Subcutaneous abdominal adipose tissue (tissue), 5 donors: ENCODE data around the gene PCLO.

Source experiments
- H3K27ac ChIP-seq: one replicate; pipeline ENCODE4 v1.7.0; 2013; ENCODE audit warnings: low read depth, mild to moderate bottlenecking, inconsistent platforms, low read length, moderate library complexity
- H3K27me3 ChIP-seq, 5 donors: one replicate each; pipeline ENCODE4 v1.7.0; 2013; ENCODE audit warnings: low read length in 5 of 5, inconsistent platforms in 1 of 5; ENCODE audit not compliant: control insufficient read depth in 5 of 5, insufficient read depth in 4 of 5
- H3K36me3 ChIP-seq, 5 donors: one replicate each; pipeline ENCODE4 v1.7.0; 2013; ENCODE audit warnings: low read length in 5 of 5; ENCODE audit not compliant: control insufficient read depth in 5 of 5, insufficient read depth in 5 of 5
- H3K4me1 ChIP-seq, 5 donors: one replicate each; pipeline ENCODE4 v1.7.0; 2013; ENCODE audit warnings: low read length in 5 of 5, mild to moderate bottlenecking in 3 of 5, moderate library complexity in 1 of 5; ENCODE audit not compliant: control insufficient read depth in 5 of 5, insufficient read depth in 5 of 5
- H3K4me3 ChIP-seq, 5 donors: one replicate each; pipeline ENCODE4 v1.7.0; 2013; ENCODE audit warnings: low read length in 5 of 5, low read depth in 1 of 5
- H3K9ac ChIP-seq, 5 donors: one replicate each; pipeline ENCODE4 v1.7.0; 2013; ENCODE audit warnings: low read length in 5 of 5, mild to moderate bottlenecking in 4 of 5, moderate library complexity in 3 of 5
- H3K9me3 ChIP-seq, 5 donors: one replicate each; pipeline ENCODE4 v1.7.0; 2013; ENCODE audit warnings: low read length in 5 of 5; ENCODE audit not compliant: control insufficient read depth in 5 of 5
- donor health status: healthy.
- donor health status: healthy.
- donor health status: healthy.
- donor health status: healthy.
- donor health status: healthy.

Gene PCLO

DNA sequence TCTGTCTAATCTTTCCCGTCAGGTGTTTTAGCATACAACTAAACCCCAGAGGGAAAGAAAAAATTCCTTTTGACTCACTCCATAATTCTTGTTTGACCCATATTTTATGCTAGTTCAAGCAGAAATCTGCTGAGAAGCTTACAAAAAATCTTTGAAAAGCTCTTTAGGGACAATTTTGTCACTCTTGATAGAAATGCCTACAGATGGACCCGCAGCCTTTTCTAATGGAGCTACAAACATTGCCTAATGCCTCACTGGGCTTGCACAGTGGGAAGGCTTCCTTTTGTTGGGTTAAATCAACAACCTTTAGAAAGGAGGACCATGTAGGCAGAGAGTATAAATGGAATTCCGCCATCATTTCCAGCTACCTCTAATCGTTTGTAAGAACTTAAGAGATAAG lies 344.5 kb downstream of the PCLO start:
- Histone ChIP-seq H3K9me3 (no peaks in the 10 kb centered on the region), H3K27me3 (no peaks in the 10 kb centered on the region), H3K4me3 (no peak overlapping the region), H3K9ac (no peak overlapping the region), H3K4me1 (no peaks in the 10 kb centered on the region), H3K27ac (no peak overlapping the region), H3K36me3 (peaks cover 0 to 5% (median 0%) of the 10 kb centered on the region in 5 donors)

DNA sequence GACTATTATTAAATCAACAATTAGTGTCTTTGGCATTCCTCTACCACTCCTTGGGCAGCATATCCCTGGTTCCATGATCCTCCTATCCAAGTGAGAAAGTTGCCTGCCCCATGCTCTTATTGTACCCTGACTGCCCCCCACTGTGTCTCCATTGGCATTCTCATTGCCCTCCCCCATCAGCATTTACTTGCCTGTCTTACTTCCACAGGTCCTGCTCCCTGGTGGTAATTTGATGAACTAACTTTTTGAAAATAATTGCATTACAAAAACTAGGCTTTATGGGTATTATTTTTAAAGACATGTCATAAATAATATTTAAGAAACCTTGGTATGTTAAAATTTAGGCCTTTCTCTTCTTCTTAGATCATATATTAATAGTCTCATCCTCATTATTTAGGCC lies 346.4 kb downstream of the PCLO start:
- peaks cover 0 to 6% (median 0%) of the 10 kb centered on the region in 5 donors for H3K4me1 ChIP-seq
- no peaks in the 10 kb centered on the region for H3K9me3 ChIP-seq
- no peak overlapping the region for H3K27ac ChIP-seq
- no peak overlapping the region for H3K9ac ChIP-seq
- no peak overlapping the region for H3K4me3 ChIP-seq
- H3K27me3 ChIP-seq, result no peaks in the 10 kb centered on the region
- no peaks in the 10 kb centered on the region for H3K36me3 ChIP-seq

DNA sequence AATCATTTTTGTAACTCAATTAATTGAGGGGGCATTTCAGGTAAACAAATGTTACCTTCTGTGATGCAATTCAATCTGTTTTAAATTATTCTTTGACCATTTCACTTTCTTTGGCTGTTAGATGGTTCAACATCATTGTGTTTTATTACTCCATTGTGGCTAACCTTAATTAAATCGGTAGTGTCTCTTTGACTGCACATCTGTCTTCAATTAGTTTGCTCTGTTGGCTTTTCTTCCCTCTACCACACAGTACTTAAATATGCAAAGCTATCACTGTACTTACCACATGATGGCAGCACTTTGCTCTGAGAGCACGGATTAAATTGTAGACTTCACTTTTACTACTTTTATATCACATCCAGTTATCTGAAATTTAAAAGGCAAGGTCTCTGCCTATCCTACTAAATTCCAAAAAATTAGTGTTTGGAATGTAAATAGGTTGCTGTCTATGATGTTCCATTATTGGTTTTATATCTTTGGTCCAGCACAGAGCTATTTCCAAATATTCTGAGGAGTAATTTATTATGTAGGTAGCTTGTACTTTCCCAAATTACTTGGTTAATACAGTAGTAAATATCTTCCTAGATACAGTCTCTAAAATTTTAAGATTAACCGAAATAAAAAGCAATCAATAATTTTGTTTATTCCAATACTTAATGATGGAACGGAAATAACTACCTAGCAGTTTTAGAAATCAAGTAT lies 352.0 kb downstream of the PCLO start:
- Histone ChIP-seq H3K9ac (no peak overlapping the region), H3K9me3 (no peaks in the 10 kb centered on the region), H3K27me3 (no peaks in the 10 kb centered on the region), H3K4me3 (no peak overlapping the region), H3K36me3 (no peaks in the 10 kb centered on the region), H3K4me1 (peaks cover 0 to 6% (median 0%) of the 10 kb centered on the region in 5 donors), H3K27ac (no peak overlapping the region)

DNA sequence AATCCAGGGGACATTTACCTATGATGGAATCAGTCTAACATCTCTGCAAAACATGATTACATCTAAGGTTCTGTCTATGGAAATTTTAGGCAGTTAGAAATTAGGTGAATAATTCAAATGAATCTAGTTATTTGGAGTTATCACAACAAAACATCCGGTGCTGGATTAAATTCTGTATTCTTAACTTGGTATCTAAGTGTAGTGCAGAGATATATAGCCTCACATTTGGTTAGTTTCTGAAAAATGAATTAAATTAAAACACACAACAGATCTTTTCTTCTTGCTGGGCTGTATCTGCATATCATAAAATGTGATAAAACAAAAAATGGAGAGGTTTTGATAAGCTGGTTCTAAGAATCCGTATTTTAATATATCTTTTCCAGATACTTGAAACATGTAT lies 354.1 kb downstream of the PCLO start:
- Histone ChIP-seq H3K9ac (no peak overlapping the region), H3K27me3 (no peaks in the 10 kb centered on the region), H3K4me3 (no peak overlapping the region), H3K4me1 (peaks cover 0 to 6% (median 0%) of the 10 kb centered on the region in 5 donors), H3K36me3 (no peaks in the 10 kb centered on the region), H3K9me3 (no peaks in the 10 kb centered on the region), H3K27ac (no peak overlapping the region)

DNA sequence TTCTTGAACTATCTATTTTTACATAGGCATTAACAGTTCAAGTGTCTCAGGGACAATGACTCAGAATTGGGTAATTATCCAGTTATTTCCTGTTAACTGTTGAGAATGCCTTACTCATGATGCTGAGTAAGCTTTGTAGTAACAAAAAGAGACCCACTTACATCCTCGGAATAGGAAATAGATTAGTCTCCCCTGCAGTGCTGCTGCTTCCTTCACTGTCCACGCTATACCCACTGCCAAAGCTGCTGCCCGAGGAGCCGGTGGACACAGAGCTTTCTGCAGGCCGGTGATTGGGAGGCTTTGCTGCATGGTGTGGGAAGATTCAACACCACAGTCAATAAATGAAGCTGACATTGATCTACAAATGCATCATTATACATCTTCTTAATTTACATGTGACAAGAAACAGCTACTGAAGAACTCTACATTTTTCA lies 357.1 kb downstream of the PCLO start:
- no peak overlapping the region for H3K27ac ChIP-seq
- H3K4me3 ChIP-seq, result no peak overlapping the region
- no peaks in the 10 kb centered on the region for H3K9me3 ChIP-seq
- H3K27me3 ChIP-seq, result no peaks in the 10 kb centered on the region
- no peaks in the 10 kb centered on the region for H3K36me3 ChIP-seq
- no peak overlapping the region for H3K9ac ChIP-seq
- no peaks in the 10 kb centered on the region for H3K4me1 ChIP-seq

DNA sequence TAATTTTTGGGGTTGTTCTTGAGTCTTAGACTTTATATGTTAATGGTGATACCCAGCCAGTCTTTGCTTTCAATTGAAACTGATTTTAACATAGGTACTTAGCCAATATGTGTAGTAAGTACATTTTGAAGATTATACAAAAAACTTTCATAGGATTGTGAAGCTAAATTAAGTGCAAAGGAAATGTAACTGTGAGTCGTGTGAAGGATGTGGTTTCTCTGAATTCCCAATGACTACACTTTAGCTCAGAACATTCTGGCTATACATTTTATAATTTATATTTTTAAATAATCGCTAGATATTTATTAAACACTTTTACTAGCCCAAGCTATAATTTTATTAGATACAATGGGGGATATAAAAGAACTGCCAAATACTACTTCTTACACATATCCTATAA lies 359.3 kb downstream of the PCLO start:
- Histone ChIP-seq H3K4me1 (no peaks in the 10 kb centered on the region), H3K9me3 (no peaks in the 10 kb centered on the region), H3K36me3 (no peaks in the 10 kb centered on the region)

DNA sequence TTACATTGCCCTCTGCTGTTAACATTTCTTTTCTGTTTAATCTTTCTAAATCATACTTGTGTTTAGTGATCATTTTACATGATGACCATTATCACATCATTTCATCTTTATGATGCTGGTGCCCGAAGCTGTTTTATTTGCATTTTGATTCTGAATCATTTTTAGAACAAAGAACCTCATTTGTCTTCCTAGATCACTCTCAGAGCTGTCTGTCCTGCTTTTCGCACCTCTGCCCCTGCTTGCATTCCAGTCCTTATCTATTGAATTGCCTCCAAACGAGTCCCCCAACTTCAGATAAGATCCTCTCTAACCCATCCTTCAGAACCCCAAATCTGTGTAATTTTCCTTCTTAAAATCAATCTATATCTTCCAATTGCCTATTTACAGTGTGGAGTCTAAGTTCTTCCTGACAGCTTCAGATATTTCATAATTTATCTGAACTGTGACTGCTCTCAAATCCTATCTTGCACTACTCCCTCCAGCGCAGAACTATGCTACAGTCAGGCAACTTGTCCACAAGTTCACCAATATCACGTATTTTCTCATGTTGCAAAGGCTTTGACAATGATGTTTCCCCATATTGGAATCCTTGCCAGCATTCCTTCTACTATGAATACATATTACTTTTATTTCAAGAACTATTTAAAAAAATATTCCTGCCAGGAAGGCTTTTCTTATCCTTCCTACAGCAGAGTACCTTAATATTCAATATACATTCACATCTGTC lies 372.6 kb downstream of the PCLO start:
- H3K9ac ChIP-seq, result no peak overlapping the region
- no peaks in the 10 kb centered on the region for H3K27me3 ChIP-seq
- H3K27ac ChIP-seq, result no peak overlapping the region

More for the DNA sequence above, 359.3 kb downstream of the PCLO start:
- no peak overlapping the region for H3K9ac ChIP-seq
- H3K27me3 ChIP-seq, result no peaks in the 10 kb centered on the region
- H3K4me3 ChIP-seq, result no peak overlapping the region
- no peak overlapping the region for H3K27ac ChIP-seq

DNA sequence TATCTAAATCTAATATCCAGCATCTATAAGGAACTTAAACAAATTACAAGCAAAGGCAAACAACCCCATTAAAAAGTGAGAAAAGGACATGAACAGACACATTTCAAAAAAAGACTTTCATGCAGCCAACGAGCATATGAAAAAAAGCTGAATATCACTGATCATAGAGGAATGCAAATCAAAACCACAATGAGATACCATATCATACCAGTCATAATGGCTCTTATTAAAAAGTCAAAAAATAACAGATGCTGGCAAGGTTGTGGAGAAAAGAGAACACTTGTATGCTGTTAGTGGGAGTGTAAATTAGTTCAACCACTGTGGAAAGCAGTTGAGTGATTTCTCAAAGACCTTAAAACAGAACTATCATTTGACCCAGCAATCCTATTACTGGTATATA lies 384.7 kb downstream of the PCLO start:
- Histone ChIP-seq H3K4me1 (no peaks in the 10 kb centered on the region), H3K36me3 (no peaks in the 10 kb centered on the region), H3K27ac (no peak overlapping the region), H3K4me3 (no peak overlapping the region), H3K27me3 (no peaks in the 10 kb centered on the region), H3K9ac (no peak overlapping the region), H3K9me3 (no peaks in the 10 kb centered on the region)

More for the DNA sequence above, 372.6 kb downstream of the PCLO start:
- Histone ChIP-seq H3K4me3 (no peak overlapping the region), H3K9me3 (no peaks in the 10 kb centered on the region), H3K4me1 (no peaks in the 10 kb centered on the region), H3K36me3 (no peaks in the 10 kb centered on the region)

DNA sequence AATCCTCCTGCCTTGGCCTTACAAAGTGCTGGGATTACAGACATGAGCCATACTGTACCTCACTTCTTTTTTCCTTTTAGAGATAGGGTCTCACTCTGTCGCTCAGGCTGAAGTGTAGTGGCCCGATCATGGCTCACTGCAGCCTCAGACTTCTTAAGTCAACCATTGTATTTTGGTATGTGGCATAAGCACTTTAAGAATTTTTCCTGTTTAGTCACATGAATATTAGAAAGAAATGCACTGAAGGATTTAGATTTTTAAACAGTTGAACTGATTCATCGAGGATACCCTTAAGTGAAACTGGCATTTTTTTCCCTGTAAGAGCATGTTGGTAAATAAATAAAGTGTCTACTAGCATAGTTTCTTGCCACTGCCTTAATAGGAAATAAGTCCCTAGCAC lies 399.8 kb downstream of the PCLO start:
- Histone ChIP-seq H3K36me3 (no peaks in the 10 kb centered on the region), H3K4me3 (no peak overlapping the region), H3K4me1 (no peaks in the 10 kb centered on the region), H3K9ac (no peak overlapping the region), H3K27ac (no peak overlapping the region), H3K9me3 (no peaks in the 10 kb centered on the region), H3K27me3 (no peaks in the 10 kb centered on the region)

DNA sequence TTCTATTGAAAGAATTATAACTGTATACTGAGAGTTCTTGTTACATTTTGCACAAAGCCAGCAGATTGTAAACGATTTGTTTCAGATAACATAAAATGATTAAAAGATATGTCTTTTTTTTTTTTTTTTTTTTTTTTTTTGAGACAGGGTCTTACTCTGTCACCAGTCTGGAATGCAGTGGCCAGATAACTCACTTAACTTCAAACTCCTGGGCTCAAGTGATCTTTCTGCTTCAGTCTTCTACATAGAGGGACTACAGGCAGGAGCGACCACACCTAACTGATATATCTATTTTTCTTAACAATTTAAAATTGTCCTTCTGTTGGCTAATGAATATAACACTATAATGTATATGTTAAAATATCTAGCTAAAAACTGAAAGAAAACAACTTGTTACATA lies 401.9 kb downstream of the PCLO start:
- no peaks in the 10 kb centered on the region for H3K27me3 ChIP-seq
- H3K27ac ChIP-seq, result no peak overlapping the region
- H3K4me3 ChIP-seq, result no peak overlapping the region
- H3K36me3 ChIP-seq, result no peaks in the 10 kb centered on the region
- no peaks in the 10 kb centered on the region for H3K9me3 ChIP-seq
- no peaks in the 10 kb centered on the region for H3K4me1 ChIP-seq
- H3K9ac ChIP-seq, result no peak overlapping the region
